HCT116 (cell line): Measurements from ENCODE around the gene PAGE4. TPM values are rescaled to one million over a fixed set of nuclear protein-coding genes. Genes with fewer than 3 reads are reported as not detected.

Experiments
- ATAC-seq: fragments of 200-7000 bp; cut with Tn5 transposase; 2 replicates; pipeline ENCODE4 v1.9.1; 2020; ENCODE audit warnings: mild to moderate bottlenecking, moderate library complexity
- BruUV-seq: library from RNA; stranded (reverse); fragments of 400-500 nt; replicated peaks from 2 replicates; lab custom pipeline; 2021; lab: Mats Ljungman, UMichigan
- CTCF ChIA-PET: fragments of 300-600 bp; sonication (Branson Sonifier 250); formaldehyde crosslinking; loops from one replicate; lab custom pipeline; 2021; ENCODE audit warnings: antibody characterized with exemption; lab: Charles Lee
- POLR2A ChIA-PET: fragments of 300-600, 350-600 bp; sonication (Branson Sonifier 250); formaldehyde crosslinking; loops from one replicate; lab custom pipeline; 2021; ENCODE audit warnings: antibody characterized with exemption; lab: Charles Lee
- RAD21 ChIA-PET, 2 experiments: fragments of 300-600 bp; sonication (Branson Sonifier 250); formaldehyde crosslinking; loops; one replicate each; lab custom pipeline; 2023; ENCODE audit warnings: low total read pairs in 2 of 2; ENCODE audit not compliant: uncharacterized antibody in 2 of 2, unreplicated experiment in 2 of 2, low non-redundant PET in 1 of 2; lab: Charles Lee
- DNase-seq: peaks from one replicate; pipeline ENCODE4 v3.0.0-alpha.2; 2010; ENCODE audit warnings: low read depth, low spot score
- H2AFZ ChIP-seq: fragments of 200-600 bp; shearing (Covaris generic), sonication (generic); 2 replicates; pipeline ENCODE4 v1.6.1; 2017; ENCODE audit warnings: low read depth, mixed run types, mixed read lengths, antibody characterized with exemption, low read length; ENCODE audit not compliant: poor library complexity, severe bottlenecking
- H3K27ac ChIP-seq: 2 replicates; pipeline ENCODE4 v1.5.1; 2012; ENCODE audit warnings: low read depth, low read length
- H3K27me3 ChIP-seq: fragments of 200-600 bp; sonication (generic); 2 replicates; pipeline ENCODE4 v1.6.1; 2016; ENCODE audit warnings: mixed run types, low read length, mixed read lengths; ENCODE audit not compliant: insufficient read depth
- H3K36me3 ChIP-seq, 2 experiments: fragments of 200-500 bp in 1 of 2; fragments of 200-600 bp in 1 of 2; sonication (Bioruptor generic) in 1 of 2; sonication (generic) in 1 of 2; 2 replicates each; pipeline versions ENCODE4 v1.5.1 to v1.6.1; 2014 to 2016; ENCODE audit warnings: low read length in 2 of 2, inconsistent platforms in 1 of 2, mixed read lengths in 1 of 2, mixed run types in 1 of 2; ENCODE audit not compliant: insufficient read depth in 2 of 2, control insufficient read depth in 1 of 2
- H3K4me1 ChIP-seq, 2 experiments: fragments of 200-600 bp in 1 of 2; sonication (generic) in 1 of 2; 2 replicates each; pipeline versions ENCODE4 v1.5.1 to v1.6.1; 2012 to 2017; ENCODE audit warnings: low read length in 2 of 2, inconsistent platforms in 1 of 2, mild to moderate bottlenecking in 1 of 2, mixed read lengths in 1 of 2, mixed run types in 1 of 2, moderate library complexity in 1 of 2; ENCODE audit not compliant: insufficient read depth in 2 of 2, control insufficient read depth in 1 of 2
- H3K4me2 ChIP-seq: fragments of 200-600 bp; sonication (generic); 2 replicates; pipeline ENCODE4 v1.6.1; 2017; ENCODE audit warnings: mixed run types, low read length, mixed read lengths
- H3K4me3 ChIP-seq, 2 experiments: fragments of 200-600 bp in 1 of 2; sonication (generic) in 1 of 2; replicated peaks in 1 of 2; 2 replicates each; pipeline ENCODE4 v1.5.1; 2011 to 2016; ENCODE audit warnings: low read length in 2 of 2, control low read depth in 1 of 2, low read depth in 1 of 2, mild to moderate bottlenecking in 1 of 2, mixed read lengths in 1 of 2, mixed run types in 1 of 2
- H3K79me2 ChIP-seq: fragments of 200-600 bp; sonication (generic); 2 replicates; pipeline ENCODE4 v1.6.1; 2017; ENCODE audit warnings: mild to moderate bottlenecking, mixed run types, low read length, moderate library complexity, mixed read lengths; ENCODE audit not compliant: insufficient read depth
- H3K9ac ChIP-seq: fragments of 200-600 bp; sonication (generic); 2 replicates; pipeline ENCODE4 v1.6.1; 2016; ENCODE audit warnings: low read length, mixed read lengths
- H3K9me2 ChIP-seq: fragments of 200-600 bp; sonication (generic), shearing (Covaris generic); 2 replicates; pipeline ENCODE4 v1.6.1; 2017; ENCODE audit warnings: mixed run types, mild to moderate bottlenecking, moderate library complexity; ENCODE audit not compliant: insufficient read depth
- H3K9me3 ChIP-seq, 2 experiments: fragments of 200-500 bp in 1 of 2; fragments of 200-600 bp in 1 of 2; sonication (Bioruptor generic) in 1 of 2; sonication (generic) in 1 of 2; 2 replicates each; pipeline ENCODE4 v1.6.1; 2014 to 2017; ENCODE audit warnings: low read length in 2 of 2, mixed read lengths in 2 of 2, inconsistent platforms in 1 of 2, low read depth in 1 of 2, mild to moderate bottlenecking in 1 of 2, mixed run types in 1 of 2, moderate library complexity in 1 of 2; ENCODE audit not compliant: control insufficient read depth in 1 of 2, insufficient read depth in 1 of 2
- H4K20me1 ChIP-seq: fragments of 200-600 bp; sonication (generic), shearing (Covaris generic); 2 replicates; pipeline ENCODE4 v1.6.1; 2017; ENCODE audit warnings: mixed run types, mild to moderate bottlenecking, moderate library complexity; ENCODE audit not compliant: insufficient read depth
- CEBPB ChIP-seq: IDR thresholded peaks from 2 replicates; pipeline ENCODE4 v1.6.1; 2012; ENCODE audit warnings: low read depth
- CTCF ChIP-seq, 3 experiments: fragments of 200-600 bp in 1 of 3; sonication (generic) in 1 of 3; IDR thresholded peaks in 2 of 3; conservative IDR thresholded peaks in 1 of 3; 2 replicates each; pipeline ENCODE4 v1.5.1; 2012 to 2017; ENCODE audit warnings: low read depth in 2 of 3, low read length in 2 of 3, antibody characterized with exemption in 1 of 3, borderline replicate concordance in 1 of 3, control low read depth in 1 of 3, mild to moderate bottlenecking in 1 of 3, mixed read lengths in 1 of 3, mixed run types in 1 of 3, moderate library complexity in 1 of 3; ENCODE audit not compliant: insufficient read depth in 1 of 3
- EGR1 ChIP-seq: IDR thresholded peaks from 2 replicates; pipeline ENCODE4 v1.6.1; 2012; ENCODE audit warnings: low read depth
- JUND ChIP-seq: IDR thresholded peaks from 2 replicates; pipeline ENCODE4 v1.6.1; 2012
- MAX ChIP-seq: IDR thresholded peaks from 2 replicates; pipeline ENCODE4 v1.6.1; 2012
- RAD21 ChIP-seq: IDR thresholded peaks from 2 replicates; pipeline ENCODE4 v1.6.1; 2012; ENCODE audit warnings: low read depth, mild to moderate bottlenecking
- YY1 ChIP-seq: IDR thresholded peaks from 2 replicates; pipeline ENCODE4 v1.6.1; 2011; ENCODE audit warnings: low read length, low read depth, moderate library complexity, mild to moderate bottlenecking; ENCODE audit not compliant: insufficient replicate concordance; ENCODE audit errors: extremely low read depth
- intact Hi-C: fragments of 100-400 bp; cut with micrococcal nuclease; formaldehyde crosslinking; loops from 2 replicates; pipeline ENCODE4 v1.10.0; 2022
- total RNA-seq: library from RNA; stranded (reverse); gene quantifications from one replicate; pipeline ENCODE4 v1.2.1, GENCODE V29; 2021; ENCODE audit not compliant: unreplicated experiment

PAGE4 gene
- total RNA-seq, 1 experiment from 2014 or later: not detected

- DNase-seq: no peak
- BruUV-seq: no TSS peak
- Histone ChIP-seq H3K9me2 (no peaks in the 10 kb centered on the region), H2AFZ (no peak overlapping the region), H4K20me1 (no peaks in the 10 kb centered on the region), H3K9me3 (no peaks in the 10 kb centered on the region), H3K9ac (peak overlapping the region; percentile 47), H3K4me2 (peak overlapping the region; percentile 79), H3K79me2 (no peaks in the 10 kb centered on the region), H3K4me1 (peaks cover 4 to 9% of the 10 kb centered on the region in 2 experiments; a peak in 2 of 4 replicates)
- ChIA-PET POLR2A (interaction anchor here (0.9 kb wide), 1 partner anchor 44 kb away, joined by 4 read pairs; the partner anchor contains the start of gene CLCN5), CTCF (interaction anchor here (0.6 to 1.5 kb wide), 3 partner anchors 9 to 44 kb away, joined by 3 to 5 read pairs (median 3); partner anchors contain the start of gene CLCN5), RAD21 (no interaction called here)
- intact Hi-C loops: loop anchor here (10.0 kb wide), 1 partner anchor 707 kb away; no protein-coding TSS in a partner anchor
- no peak for TF ChIP-seq CEBPB
- TF ChIP-seq, all 23 proteins: peak for 0
- no peak for ATAC-seq
- Histone ChIP-seq H3K27ac (peak overlapping the region; percentile 61), H3K36me3 (no peaks in the 10 kb centered on the region), H3K4me3 (peak overlapping the region; percentile 51 to 55), H3K27me3 (no peaks in the 10 kb centered on the region)
Observed at GRCh38 chrX:49878128-49878833, 49.2 kb downstream of the PAGE4 start.

- no TSS peak for BruUV-seq
- H3K27me3 ChIP-seq: no peaks in the 10 kb centered on the region
- peak within 1 kb of the TSS; percentile 47 for H3K9ac ChIP-seq
- ChIA-PET POLR2A (interaction anchor here (0.9 kb wide), 1 partner anchor 43 kb away, joined by 4 read pairs; the partner anchor contains the start of gene CLCN5), CTCF (interaction anchor here (0.6 to 1.5 kb wide), 4 partner anchors 9 to 43 kb away, joined by 3 to 5 read pairs (median 3); partner anchors contain the start of gene CLCN5)
- H3K4me2 ChIP-seq: peak within 1 kb of the TSS; percentile 79
- H3K79me2 ChIP-seq: no peaks in the 10 kb centered on the region
- H2AFZ ChIP-seq: peak within 1 kb of the TSS; percentile 26
- no peaks in the 10 kb centered on the region for H4K20me1 ChIP-seq
- no peaks in the 10 kb centered on the region for H3K36me3 ChIP-seq
- H3K27ac ChIP-seq: peak within 1 kb of the TSS; percentile 61
- TF ChIP-seq CTCF (IDR thresholded peaks at IDR 0.05 in 2 of 3, conservative IDR thresholded peaks at IDR 0.05 in 1 of 3; ENCODE audit: borderline replicate concordance in 1 of 3, insufficient read depth in 1 of 3, low read depth in 2 of 3, low read length in 2 of 3) (peak; percentile 8 to 51 (median 48); a peak in 4 of 6 replicates), EGR1 (peak; percentile 88), CEBPB (no peak), JUND (no peak), YY1 (peak; percentile 9), RAD21 (no peak), MAX (peak; percentile 67)
- TF ChIP-seq, all 23 proteins: peak for 4
- H3K9me3 ChIP-seq: no peaks in the 10 kb centered on the region
- DNase-seq (peak; percentile 59), ATAC-seq (peak; percentile 92)
- H3K4me1 ChIP-seq: peaks cover 4 to 9% of the 10 kb centered on the region in 2 experiments; a peak in 2 of 4 replicates
- H3K9me2 ChIP-seq: no peaks in the 10 kb centered on the region
- RAD21 ChIA-PET: no interaction called here
- peak within 1 kb of the TSS; percentile 51 to 55 for H3K4me3 ChIP-seq
- intact Hi-C loops: loop anchor here (10.0 kb wide), 1 partner anchor 706 kb away; no protein-coding TSS in a partner anchor
Observed at GRCh38 chrX:49878834-49879655, 49.9 kb downstream of the PAGE4 start, which contains the start of gene USP27X. USP27X (plus strand) TSS chrX:49879484; CDS start chrX:49880308, 824 bp downstream.
